Tibial nerve (tissue), 3 donors: ENCODE measurements around the gene GPC5.

Experiments
- POLR2A ChIP-seq, 2 donors: fragments of 450-650 bp; IDR thresholded peaks; one replicate each; pipeline ENCODE4 v1.6.1; 2017; ENCODE audit warnings: antibody characterized with exemption in 2 of 2, mild to moderate bottlenecking in 2 of 2, moderate library complexity in 2 of 2
- TF ChIP-seq, protein P1 (sequence below), 5 experiments: fragments of 200-600 bp in 3 of 5; fragments of 450-650 bp in 2 of 5; sonication (generic) in 3 of 5; IDR thresholded peaks; one replicate each; pipeline ENCODE4 v1.5.1; 2016 to 2019; ENCODE audit warnings: antibody characterized with exemption in 5 of 5, mild to moderate bottlenecking in 3 of 5, moderate library complexity in 2 of 5

DNA sequence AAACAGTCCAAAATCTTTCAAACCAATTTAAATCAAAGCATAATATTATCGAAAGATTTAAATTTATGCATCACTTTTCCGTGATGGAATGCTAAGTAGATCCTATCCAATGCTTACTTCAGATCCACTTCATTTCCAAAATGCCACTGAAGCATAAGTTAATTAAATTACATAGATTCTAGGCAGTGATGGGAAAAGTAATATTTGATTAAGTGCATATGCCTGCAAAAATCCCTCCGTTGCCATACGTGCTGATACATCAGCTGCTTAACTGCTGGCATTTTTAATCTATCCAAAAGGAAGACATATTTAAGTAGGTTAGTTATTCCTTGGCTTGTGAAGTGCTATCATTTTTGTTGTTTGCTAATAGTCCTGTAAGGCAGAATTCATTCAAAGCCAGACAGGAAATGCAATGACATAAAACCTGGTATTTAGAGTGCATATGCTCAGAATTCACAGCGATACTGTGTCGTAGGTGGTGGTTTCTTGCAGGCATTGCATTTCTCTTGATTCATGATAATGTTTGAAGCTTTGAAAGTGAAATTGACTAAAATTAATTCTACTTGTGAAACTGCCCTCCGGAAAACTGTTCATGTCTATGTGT lies 1089.9 kb downstream of the GPC5 start:
- no peak for TF ChIP-seq POLR2A (IDR thresholded peaks at IDR 0.05)
- TF ChIP-seq, protein P1, sequence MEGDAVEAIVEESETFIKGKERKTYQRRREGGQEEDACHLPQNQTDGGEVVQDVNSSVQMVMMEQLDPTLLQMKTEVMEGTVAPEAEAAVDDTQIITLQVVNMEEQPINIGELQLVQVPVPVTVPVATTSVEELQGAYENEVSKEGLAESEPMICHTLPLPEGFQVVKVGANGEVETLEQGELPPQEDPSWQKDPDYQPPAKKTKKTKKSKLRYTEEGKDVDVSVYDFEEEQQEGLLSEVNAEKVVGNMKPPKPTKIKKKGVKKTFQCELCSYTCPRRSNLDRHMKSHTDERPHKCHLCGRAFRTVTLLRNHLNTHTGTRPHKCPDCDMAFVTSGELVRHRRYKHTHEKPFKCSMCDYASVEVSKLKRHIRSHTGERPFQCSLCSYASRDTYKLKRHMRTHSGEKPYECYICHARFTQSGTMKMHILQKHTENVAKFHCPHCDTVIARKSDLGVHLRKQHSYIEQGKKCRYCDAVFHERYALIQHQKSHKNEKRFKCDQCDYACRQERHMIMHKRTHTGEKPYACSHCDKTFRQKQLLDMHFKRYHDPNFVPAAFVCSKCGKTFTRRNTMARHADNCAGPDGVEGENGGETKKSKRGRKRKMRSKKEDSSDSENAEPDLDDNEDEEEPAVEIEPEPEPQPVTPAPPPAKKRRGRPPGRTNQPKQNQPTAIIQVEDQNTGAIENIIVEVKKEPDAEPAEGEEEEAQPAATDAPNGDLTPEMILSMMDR (IDR thresholded peaks at IDR 0.05): no peak
